HG02870 (cell line): Measurements from ENCODE around the gene SH3GLB1.
"Not testable (repeated sequence)": the region's sequence is repeated elsewhere in the genome, so short reads cannot be mapped to it uniquely, and the experiment has no call there.

Source experiments
- ATAC-seq: cut with Tn5 transposase; IDR thresholded peaks from one replicate; pipeline ENCODE4 v1.9.1; 2021; ENCODE audit warnings: mild to moderate bottlenecking, moderate library complexity; ENCODE audit not compliant: unreplicated experiment

Gene SH3GLB1

DNA sequence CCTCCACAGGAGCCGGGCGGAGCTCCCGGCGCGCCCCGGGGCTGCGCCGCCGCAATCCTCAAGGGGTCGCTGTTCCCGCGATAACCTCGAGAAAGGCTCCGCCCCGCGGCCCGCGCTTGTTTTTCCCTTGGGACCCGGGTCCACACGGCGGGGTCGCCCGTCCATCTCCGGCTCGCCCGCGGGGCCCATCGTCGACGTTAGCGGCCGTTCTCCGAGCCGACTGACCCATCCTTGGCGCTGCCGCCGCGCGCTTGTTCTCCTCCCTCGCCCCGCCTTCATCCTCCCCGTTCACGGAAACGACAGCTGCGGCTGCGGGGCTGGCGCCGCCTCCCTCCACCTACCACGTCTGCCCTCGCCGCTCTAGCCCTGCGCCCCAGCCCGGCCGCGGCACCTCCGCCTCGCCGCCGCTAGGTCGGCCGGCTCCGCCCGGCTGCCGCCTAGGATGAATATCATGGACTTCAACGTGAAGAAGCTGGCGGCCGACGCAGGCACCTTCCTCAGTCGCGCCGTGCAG, at the start of gene SH3GLB1:
Gene SH3GLB1, plus strand, starts transcription at position 119 of the 514 bp plus-strand sequence. Its CDS starts 324 bp downstream, at position 443.
- ATAC-seq, result peak; percentile 85

DNA sequence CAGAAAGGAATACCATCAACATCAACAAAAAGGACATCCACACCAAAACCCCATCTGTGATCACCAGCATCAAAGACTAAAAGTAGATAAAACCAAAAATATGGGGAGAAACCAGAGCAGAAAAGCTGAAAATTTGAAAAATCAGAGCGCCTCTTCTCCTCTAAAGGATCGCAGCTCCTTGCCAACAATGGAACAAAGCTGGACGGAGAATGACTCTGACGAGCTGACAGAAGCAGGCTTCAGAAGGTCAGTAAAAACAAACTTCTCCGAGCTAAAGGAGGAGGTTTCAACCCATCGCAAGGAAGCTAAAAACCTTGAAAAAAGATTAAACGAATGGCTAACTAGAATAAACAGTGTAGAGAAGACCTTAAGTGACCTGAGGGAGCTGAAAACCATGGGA, 46.0 kb upstream of the SH3GLB1 start:
- not testable (repeated sequence) for ATAC-seq

GRCh38 chr1:86666368-86666767, 38.0 kb upstream of the SH3GLB1 start:
- ATAC-seq, result no peak

GRCh38 chr1:86687595-86687994, 16.8 kb upstream of the SH3GLB1 start:
- ATAC-seq, result no peak

GRCh38 chr1:86692641-86693040, 11.7 kb upstream of the SH3GLB1 start:
- no peak for ATAC-seq

GRCh38 chr1:86695400-86695799, 9.0 kb upstream of the SH3GLB1 start:
- no peak for ATAC-seq

DNA sequence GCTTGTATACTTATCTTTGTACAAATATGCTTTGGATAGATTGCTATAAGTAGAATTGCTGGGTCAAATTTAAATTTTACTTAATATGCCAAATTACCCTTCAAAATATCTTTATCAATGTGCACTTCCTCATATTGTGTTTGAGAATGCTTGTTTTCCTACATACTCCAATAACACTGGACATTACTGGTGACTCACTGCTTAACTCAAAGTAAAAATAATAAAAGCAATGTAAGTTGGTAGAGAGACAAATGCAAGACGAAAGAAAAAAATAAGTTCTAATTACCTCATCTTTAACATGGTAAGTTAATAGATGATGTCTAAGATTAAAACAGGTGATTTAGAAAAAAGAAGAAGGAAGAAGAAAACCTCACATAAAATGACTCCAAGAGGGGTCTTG, 7.9 kb upstream of the SH3GLB1 start:
- no peak for ATAC-seq

DNA sequence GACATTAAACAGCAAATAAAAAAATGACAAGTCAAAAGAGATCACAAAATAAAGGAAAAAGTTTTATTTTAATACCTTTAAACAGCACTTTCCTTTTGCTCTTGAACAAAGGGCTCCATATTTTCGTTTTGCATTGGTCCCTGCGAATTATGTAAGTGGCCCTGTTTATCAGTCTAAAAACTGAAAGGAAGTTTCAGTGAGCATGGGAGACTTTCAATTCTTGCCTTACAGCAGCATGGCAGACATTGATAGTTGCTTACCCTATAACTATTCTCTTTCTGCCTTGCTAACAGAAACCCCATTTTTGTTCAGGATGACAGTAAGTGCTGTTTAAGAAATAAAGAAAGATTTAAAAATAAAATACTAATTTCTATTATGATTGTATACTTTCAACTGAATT, 5.2 kb upstream of the SH3GLB1 start:
- no peak for ATAC-seq

DNA sequence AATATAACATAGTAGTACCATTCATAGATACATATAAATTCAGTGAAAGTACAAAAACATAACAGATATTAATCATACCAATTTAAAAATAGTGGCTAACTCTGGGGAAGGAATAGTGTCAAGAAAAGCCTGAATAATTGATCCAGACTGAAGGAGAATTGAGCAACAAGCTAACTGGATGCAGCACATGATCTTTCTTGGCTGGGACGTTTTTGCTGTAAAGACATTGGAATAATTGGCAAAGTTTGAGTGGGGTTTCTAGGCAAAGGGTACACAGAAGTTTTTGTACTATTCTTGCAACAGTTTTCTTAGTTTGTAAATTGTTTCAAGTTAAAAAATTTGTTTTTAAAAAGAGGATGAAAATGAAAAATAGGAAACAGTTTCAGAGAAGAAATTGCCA, 2.6 kb upstream of the SH3GLB1 start:
- no peak for ATAC-seq

DNA sequence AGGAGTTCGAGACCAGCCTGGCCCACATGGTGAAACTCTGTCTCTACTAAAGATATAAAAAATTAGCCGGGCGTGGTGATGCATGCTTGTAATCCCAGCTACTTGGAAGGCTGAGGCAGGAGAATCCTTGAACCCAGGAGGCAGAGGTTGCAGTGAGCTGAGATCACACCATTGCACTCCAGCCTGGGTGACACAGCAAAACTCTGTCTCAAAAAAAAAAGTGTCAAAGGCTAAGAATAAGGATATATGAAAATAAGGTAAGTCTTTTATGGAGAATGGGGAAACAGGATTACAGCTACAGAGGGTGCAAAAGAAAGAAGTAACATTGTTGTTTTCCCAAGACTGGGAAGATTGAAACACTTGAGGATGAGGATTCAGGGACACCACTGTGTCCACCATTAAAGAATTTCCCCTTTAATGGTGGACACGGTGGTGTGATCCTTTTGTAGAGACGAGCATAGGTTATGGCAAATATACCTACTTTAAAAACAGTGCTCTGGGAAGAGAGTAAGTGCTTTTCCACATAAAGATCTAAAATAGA, 1.4 kb upstream of the SH3GLB1 start:
- not testable (repeated sequence) for ATAC-seq

DNA sequence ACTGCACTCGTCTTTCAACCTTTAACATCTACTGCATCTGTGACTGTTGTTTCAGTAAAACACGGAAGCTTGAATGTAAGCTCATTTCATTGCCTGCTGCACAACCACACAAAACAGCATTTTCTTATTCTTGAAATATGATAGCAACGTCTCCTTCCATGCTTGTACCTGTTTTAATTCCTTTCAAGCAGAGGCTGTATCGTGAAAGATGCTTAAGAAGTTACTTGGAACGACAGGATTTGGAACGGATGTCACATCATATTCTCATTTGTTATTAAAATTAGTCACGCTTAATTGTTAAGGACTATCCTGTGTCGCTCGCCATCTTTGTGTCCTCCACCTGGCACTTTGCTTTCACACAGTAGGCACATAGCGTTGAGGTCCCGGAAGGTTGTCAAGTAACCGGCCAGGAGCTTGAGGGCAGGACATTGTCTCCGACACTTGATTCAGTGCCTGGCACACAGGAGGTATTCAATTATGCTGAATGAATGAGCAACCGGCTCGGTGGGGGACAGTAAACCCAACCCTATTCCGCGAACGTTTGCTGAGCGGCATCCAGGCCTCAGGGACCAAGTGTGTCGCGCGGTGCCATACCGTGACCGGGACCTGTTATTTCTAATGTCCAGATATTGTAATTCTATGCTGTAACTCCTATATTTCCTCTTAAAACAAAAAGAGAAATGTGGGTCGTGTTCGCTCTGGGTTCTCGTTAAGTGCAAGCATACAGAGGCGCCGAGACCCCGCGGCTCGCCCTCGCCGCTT, 499 bp upstream of the SH3GLB1 start:
- peak; percentile 34 for ATAC-seq

DNA sequence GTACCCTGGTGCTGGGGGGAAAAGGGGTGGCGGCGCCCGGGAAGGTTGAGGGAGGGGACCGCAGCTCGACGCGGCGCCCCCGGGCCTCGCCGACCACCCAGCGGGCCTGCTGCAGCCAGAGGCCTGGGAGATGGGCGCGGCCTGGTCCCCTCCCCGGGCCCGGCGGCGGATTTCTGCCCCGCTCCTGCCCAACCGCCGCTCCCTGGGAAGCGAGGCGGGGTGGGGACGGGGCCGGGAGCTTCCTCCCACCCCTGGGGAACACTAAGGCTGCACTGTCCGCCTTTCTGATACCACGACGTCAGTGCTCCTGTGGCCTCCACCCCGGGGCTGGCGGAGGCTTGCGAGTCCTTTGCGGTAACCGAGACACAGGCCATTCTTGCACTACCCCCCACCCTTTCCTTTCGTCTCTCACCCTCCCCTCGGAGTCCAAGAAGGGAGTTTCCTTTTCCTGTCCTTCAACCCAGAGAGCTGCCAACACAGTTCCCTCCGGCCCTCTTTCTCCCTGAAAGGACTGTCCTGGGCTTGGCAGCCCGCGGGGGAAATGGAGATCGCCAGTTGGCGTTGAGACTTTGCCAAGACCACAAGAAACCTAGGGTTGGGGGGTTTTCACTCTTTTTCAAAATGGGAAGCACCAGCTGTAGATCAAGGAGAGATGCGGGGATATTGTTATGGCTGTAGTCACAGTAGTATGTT, 742 bp downstream of the SH3GLB1 start:
- peak; percentile 33 for ATAC-seq

- ATAC-seq, result no peak
These were observed 1.2 kb downstream of the SH3GLB1 start for GRCh38 chr1:86705665-86705985.

DNA sequence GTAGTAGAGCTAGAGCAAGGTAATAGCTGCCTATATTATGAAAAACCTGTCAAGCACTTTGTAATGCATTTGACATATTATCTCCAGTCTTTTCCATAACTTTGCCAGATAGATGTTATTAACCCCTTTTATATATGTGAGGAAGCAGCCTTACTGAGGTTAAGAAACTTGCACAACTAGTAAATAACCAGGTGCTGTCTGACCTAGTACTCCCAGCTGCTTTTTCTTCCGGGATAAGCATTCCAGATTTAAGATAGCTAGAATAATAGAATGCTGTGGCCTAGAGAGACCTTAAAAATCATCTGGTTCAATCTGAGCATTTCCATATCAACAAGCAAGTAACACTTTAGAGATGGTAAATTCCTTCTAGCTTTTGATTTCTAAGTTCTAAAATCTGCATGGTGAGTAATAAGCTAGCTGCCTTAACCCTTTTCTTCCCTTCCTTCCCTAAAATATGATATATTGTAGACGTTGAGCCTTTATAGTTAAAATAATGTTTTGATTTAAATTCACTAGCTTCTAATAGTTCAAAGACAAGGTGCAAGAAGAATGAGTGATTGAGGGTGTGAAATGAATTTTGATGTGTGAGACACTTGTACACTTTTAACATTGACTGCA, 1.8 kb downstream of the SH3GLB1 start:
- no peak for ATAC-seq

DNA sequence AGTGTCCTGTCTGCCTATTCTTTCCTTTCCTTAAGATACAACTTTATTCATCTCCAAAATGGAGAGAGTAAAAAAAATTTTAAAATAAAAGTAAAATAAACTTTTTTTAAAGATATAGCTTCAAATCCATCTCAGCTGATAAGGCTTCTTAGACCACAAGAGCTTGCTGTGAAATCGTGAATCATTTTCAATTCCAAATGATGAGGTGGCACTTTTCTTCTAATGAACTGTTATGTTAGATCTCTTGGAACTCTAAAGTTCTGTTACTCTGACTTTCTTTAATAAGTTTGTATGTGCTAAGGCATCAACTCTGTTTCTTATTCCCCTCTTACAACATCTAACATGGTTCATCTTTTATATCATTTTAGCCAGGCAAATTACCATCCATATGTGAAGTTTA, 4.5 kb downstream of the SH3GLB1 start:
- ATAC-seq, result no peak

DNA sequence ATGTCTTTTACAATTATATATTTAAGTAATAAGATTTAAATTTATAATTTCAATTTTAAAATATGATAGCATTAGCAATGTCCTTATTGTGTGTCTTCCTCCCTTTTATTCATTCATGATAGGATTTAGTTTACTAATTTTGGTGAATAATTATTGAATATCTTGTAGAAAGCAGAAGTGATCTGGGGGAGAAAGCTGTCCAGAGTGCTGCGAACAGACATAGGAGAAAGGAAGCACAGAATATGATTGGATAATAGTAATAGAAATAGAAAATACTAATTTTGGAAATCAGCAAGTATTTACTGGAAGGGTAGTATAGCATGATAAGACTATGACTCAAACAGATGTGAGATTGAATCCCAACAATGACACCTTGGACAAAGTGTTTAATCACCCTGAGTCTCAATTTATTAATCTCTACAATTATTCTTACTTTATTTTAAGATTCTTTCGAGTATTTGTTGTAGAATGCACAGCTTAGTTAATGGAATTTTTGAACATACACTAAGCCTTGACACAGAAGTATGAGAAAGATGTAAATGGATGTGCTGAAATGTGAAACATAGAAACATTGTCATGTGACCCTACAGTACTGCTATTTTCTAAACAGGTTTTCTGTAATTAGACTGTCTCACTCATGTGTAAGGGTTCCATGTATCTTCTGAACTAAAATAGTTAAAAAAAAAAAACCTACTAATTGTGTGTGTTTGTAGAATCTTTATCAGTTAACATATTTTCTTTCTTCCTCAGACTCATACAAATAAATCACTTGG, 7.9 kb downstream of the SH3GLB1 start:
- no peak for ATAC-seq

DNA sequence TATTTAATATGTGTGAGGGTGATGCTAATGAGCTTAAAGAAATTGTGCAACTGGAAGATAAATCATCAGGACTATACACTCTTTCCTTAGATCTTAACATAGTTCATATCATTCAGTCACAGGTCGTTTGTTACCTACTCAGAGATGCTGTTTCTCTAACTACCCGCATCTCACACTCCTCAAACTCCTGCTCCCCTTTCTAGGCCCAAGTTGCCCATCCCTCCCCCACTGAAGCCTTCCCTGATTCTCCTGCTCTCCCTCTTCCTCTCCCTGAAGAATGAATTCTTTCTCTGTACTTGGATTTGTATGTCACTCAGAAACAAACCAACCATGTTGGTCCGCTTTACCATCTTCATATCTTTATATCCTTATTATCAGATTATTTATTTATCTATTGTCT, 9.1 kb downstream of the SH3GLB1 start:
- ATAC-seq, result no peak

DNA sequence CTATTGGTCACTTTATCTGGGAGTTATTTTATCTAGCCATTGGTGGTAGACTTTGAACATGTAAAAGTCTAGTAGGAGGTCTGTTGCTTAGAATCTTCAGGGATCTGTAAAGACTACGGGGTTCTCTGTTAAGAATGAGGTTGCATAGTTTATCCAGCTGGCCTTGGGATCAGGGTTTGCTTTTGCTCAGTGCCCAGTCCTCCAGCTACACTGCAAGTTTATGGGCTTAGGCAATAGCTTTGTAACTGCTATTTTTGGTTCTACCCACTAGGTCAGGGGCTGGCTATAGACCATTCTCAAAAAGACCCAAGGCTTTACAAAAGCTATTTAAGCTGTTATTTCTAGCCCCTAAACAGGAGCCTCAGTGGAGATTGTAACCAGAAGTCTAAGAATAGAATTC, 9.8 kb downstream of the SH3GLB1 start:
- ATAC-seq, result no peak

DNA sequence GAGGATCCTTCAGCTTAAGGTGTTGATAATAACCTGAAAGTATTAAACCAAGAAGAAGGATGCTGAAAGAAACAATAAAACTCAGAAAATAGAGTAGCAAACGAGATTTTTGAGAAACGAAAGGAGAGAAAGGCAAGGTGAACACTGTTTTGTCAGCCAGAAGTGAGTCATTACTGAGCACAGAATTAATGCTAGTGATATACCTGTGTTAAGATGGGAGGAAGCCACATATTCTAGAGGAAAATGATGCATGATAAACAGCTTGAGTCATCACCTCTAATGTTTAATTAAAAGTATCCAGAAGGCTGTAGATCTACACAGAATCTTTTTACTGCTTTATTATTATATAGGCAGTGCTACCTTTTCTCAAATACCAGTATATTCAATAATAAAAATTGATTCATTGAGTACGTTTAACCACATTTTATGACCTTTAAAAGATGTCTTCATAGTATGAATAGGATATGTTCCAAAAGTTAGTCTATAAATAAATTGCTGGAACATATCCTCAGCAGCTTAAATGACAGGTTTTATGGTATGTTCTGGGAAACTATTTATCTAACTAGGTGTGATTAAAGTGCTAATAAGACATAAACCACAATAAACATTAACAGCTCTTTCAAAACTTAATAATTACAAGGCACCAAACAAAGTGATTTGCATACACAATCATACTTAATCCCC, 10.3 kb downstream of the SH3GLB1 start:
- ATAC-seq, result no peak

DNA sequence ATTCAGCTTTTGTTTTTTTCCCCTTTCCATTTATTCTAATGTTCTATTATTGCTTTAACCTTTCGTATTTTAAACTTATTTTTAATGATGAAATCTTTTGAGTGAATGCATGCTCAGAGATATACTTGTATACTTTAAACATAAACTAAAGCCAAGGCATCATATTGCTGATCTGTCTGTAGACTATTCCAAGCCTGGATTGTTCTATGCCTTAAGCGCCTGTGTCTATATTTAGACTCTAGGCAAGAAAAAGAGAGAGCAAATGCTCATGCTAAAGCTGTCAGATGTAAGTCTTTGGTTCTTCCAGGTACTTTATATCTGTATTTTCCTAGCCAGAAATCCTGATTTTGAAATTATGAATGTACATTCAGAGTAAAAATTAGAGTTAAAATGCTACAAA, 14.4 kb downstream of the SH3GLB1 start:
- no peak for ATAC-seq
